Measurements from ENCODE around the gene LETM1. TPM values are rescaled to one million over a fixed set of nuclear protein-coding genes. Genes with fewer than 3 reads are reported as not detected.

LETM1 gene
- 100 to 1,000 TPM; 128 to 141 (median 133) TPM for total RNA-seq

DNA sequence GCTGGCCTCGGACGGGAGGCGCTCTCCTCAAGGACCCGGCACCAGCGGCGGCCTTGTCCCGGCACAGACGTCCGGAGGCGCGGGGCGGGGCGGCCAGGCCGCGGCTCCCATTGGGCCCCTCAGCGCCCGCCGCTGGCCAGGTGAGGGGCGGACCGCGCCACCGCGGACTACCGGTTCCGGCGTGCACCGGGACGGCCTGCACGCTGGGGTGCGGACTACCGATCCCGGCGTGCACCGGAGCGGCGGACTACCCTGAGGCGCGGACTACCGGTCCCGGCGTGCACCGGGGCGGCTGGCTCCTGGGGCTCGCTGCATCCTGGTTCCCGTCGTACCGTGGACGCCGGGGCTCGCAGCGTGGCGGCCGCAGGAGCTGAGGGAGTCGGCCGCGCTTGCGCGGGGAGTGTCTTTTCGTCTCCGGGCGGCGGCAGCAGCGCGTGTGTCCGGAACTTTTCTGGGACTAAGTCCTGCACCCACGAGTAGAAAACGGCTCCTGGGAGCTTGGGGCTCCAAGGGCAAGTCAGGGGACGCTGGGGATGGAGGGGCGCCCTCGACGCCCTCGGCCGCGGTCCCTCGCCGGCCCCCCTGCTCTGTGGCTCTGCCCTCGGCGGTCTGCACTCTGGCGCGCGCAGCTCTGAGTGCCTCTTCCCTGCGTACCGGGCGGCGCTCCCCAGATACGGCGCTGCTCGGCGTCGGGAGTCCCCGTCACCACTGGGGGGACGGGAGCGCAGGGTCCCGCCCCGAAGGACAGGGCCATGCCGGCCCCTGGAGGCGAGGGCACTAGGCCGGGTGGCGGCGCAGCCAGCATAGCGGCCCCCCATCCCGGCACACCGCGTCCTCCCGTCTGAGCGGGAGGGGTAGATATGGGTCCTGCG lies at the start of gene LETM1:
Gene LETM1 (minus strand): TSS at position 86 of the 872 bp plus-strand sequence. CDS start 206 bp downstream, outside the sequence.
- H3K36me3 Mint-ChIP-seq (ENCODE audit: insufficient read depth): no peaks in the 10 kb centered on the region
- peak; percentile 91 for DNase-seq
- peaks cover 37% of the 10 kb centered on the region for H3K4me1 Mint-ChIP-seq (ENCODE audit: low read depth)
- peak within 1 kb of the TSS; percentile 85 for H3K4me3 Mint-ChIP-seq
- ATAC-seq: peak; percentile 97
- H3K27me3 Mint-ChIP-seq (ENCODE audit: low read depth): no peaks in the 10 kb centered on the region
- H3K9me3 Mint-ChIP-seq: no peaks in the 10 kb centered on the region

DNA sequence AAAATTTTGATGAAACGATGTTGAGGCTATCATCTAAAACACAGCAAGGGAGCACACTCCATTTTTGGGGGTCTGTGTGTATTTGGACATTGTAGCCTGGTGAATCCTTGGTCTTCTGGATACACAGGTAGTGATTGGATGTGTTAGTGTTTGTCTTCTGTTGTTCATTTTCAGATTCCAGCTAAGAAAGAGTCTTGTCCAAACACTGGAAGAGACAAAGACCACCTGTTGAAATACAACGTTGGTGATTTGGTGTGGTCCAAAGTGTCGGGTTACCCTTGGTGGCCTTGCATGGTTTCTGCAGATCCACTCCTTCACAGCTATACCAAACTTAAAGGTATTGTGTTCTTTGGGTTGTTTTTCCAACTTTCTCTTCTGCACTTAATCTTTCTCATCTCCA lies 48.1 kb upstream of the LETM1 start:
- no peak for ATAC-seq
- DNase-seq: no peak
- Mint-ChIP-seq H3K27me3 (ENCODE audit: low read depth) (no peaks in the 10 kb centered on the region), H3K36me3 (ENCODE audit: insufficient read depth) (peaks cover 28% of the 10 kb centered on the region), H3K9me3 (no peaks in the 10 kb centered on the region), H3K4me1 (ENCODE audit: low read depth) (peaks cover 24% of the 10 kb centered on the region), H3K4me3 (no peak overlapping the region)

DNA sequence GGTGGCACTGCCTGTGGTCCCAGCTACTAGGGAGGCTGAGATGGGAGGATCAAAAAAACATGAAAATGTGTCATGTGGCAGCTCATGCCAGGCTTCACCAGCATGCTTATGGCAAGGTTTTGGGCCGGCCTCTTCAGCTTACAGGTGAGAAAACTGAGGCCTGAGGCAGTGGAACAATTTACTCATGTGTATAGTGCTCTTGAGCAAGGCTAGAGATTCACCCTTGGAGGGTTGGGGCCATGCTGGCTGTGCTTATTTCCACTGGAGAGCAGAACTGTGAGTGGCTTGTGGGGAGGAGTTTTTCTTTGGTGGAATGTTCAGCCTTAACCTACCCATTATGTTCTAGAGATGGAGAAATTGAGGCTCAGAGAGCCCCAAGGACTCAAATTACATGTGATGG lies 47.1 kb upstream of the LETM1 start:
- DNase-seq: no peak
- Mint-ChIP-seq H3K4me1 (ENCODE audit: low read depth) (peaks cover 25% of the 10 kb centered on the region), H3K36me3 (ENCODE audit: insufficient read depth) (peaks cover 28% of the 10 kb centered on the region)

DNA sequence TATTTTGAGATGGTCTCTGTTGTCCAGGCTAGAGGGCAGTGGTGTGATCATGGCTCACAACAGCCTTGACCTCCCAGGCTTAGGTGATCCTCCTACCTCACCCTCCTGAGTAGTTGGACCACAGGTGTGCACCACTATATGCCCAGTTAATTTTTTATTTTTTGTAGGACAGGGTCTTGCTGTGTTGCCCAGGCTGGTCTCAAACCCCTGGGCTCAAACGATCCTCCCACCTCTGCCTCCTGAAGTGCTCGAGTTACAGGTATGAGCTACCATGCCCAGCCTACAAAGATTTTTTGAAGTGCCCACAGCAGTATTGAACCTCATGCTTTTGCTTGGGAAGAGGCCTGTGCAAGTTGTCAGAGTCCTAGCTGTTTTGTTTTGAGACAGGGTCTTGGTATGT lies 46.3 kb upstream of the LETM1 start:
- H3K4me1 Mint-ChIP-seq (ENCODE audit: low read depth): peaks cover 20% of the 10 kb centered on the region
- DNase-seq: no peak

More for the DNA sequence above, 47.1 kb upstream of the LETM1 start:
- Mint-ChIP-seq H3K4me3 (no peak overlapping the region), H3K9me3 (no peaks in the 10 kb centered on the region), H3K27me3 (ENCODE audit: low read depth) (no peaks in the 10 kb centered on the region)
- no peak for ATAC-seq

DNA sequence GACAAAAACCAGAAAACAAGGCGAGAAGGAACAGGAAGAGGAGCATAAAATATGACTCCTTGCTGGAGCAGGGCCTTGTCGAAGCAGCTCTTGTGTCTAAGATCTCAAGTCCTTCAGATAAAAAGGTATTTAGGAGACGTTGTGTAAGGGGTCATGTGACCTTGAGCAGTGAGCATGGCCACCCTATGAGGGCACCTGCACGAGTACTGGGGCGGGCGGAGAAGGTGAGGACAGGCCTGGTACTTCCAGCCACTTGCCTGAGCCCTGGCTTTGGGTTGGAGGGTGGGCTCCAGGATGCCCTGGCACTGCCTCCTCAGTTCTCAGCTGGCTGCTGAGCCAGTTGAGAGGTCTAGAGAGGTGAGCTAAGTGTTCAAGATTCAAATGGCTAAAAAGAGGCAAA lies 45.2 kb upstream of the LETM1 start:
- no peak for ATAC-seq
- peaks cover 9% of the 10 kb centered on the region for H3K4me1 Mint-ChIP-seq (ENCODE audit: low read depth)
- no peak overlapping the region for H3K4me3 Mint-ChIP-seq
- no peaks in the 10 kb centered on the region for H3K9me3 Mint-ChIP-seq
- no peak for DNase-seq
- no peaks in the 10 kb centered on the region for H3K27me3 Mint-ChIP-seq (ENCODE audit: low read depth)
- peaks cover 23% of the 10 kb centered on the region for H3K36me3 Mint-ChIP-seq (ENCODE audit: insufficient read depth)

More for the DNA sequence above, 46.3 kb upstream of the LETM1 start:
- H3K36me3 Mint-ChIP-seq (ENCODE audit: insufficient read depth): peaks cover 28% of the 10 kb centered on the region
- no peak overlapping the region for H3K4me3 Mint-ChIP-seq
- no peak for ATAC-seq
- no peaks in the 10 kb centered on the region for H3K9me3 Mint-ChIP-seq
- H3K27me3 Mint-ChIP-seq (ENCODE audit: low read depth): no peaks in the 10 kb centered on the region

DNA sequence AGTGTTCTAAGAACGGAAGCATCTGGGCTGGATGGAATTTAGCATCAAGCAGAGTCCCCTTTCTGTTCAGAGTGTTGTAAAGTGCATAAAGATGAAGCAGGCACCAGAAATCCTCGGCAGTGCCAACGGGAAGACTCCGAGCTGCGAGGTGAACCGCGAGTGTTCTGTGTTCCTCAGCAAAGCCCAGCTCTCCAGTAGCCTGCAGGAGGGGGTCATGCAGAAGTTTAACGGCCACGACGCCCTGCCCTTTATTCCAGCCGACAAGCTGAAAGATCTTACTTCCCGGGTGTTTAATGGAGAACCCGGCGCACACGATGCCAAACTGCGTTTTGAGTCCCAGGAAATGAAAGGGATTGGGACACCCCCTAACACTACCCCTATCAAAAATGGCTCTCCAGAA lies 44.7 kb upstream of the LETM1 start:
- Mint-ChIP-seq H3K36me3 (ENCODE audit: insufficient read depth) (peaks cover 23% of the 10 kb centered on the region), H3K9me3 (no peaks in the 10 kb centered on the region)
- no peak for ATAC-seq

DNA sequence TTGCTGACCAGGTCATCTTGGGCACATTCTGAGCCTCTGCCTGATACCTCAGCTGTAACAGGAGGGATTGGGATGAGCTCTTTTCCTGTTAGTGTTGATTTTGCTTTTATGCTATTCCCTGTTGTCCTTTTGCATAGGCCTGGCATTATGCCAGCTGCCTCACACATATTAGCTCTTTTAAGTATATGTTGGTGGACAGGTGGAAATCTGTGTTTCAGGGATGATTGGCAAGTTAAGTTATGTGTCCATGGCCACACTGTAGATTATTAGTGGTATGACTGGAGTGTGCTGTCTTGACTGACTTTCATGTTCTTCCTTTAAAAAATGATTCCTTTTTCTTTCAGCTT lies 44.1 kb upstream of the LETM1 start:
- H3K4me1 Mint-ChIP-seq (ENCODE audit: low read depth): peaks cover 7% of the 10 kb centered on the region
- ATAC-seq: no peak

More for the DNA sequence above, 44.7 kb upstream of the LETM1 start:
- no peaks in the 10 kb centered on the region for H3K27me3 Mint-ChIP-seq (ENCODE audit: low read depth)
- DNase-seq: no peak
- peaks cover 8% of the 10 kb centered on the region for H3K4me1 Mint-ChIP-seq (ENCODE audit: low read depth)
- H3K4me3 Mint-ChIP-seq: no peak overlapping the region

DNA sequence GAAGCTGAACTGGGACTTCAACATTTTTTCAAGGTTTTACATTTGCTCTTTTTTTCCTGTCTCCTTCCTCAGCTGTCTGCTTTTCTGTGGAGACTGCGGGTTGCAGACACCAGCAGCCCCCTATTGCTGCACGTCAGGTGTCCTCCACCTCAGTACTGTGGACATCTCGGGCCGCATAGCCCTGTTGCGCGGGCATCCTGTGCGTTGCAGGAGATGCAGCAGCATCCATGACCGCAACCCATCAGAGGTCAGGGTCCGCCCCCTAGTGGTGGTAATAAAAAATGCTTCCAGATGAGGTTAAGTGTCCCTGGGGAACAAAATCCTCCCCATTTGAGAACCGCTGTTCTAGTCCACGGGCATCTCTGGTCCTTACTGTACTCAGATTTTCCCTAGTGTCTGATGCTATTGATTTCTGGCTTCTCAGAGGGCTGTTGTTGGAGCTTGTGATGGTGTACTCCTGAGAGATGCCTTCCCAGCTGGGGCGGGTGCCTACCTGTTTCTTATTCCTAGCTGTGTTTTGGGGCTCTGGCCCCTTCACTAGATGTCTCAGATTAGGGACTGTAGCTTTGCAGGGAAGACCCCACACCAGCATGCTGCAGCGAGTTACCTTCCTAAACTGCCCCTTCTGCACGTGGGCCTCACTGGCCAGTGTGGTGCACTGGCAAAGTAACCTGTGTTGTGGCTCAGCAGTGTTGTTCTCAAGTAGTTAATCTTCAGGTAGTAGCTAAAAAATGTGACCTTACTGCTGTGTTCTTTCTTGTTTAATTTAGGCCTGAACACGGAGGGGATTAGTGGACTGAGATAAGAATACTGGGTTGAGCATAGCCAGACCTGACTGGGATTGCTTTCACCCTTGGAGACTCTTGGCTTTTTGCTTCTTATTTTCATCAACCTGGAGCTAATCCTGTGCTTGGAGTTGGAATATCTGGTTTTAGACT lies 43.5 kb upstream of the LETM1 start:
- peaks cover 9% of the 10 kb centered on the region for H3K4me1 Mint-ChIP-seq (ENCODE audit: low read depth)
- no peak overlapping the region for H3K4me3 Mint-ChIP-seq
- ATAC-seq: peak; percentile 95 to 98
- H3K9me3 Mint-ChIP-seq: no peaks in the 10 kb centered on the region
- peak; percentile 65 for DNase-seq
- peaks cover 20% of the 10 kb centered on the region for H3K36me3 Mint-ChIP-seq (ENCODE audit: insufficient read depth)
- no peaks in the 10 kb centered on the region for H3K27me3 Mint-ChIP-seq (ENCODE audit: low read depth)

More for the DNA sequence above, 44.1 kb upstream of the LETM1 start:
- Mint-ChIP-seq H3K9me3 (no peaks in the 10 kb centered on the region), H3K36me3 (ENCODE audit: insufficient read depth) (peaks cover 22% of the 10 kb centered on the region), H3K27me3 (ENCODE audit: low read depth) (no peaks in the 10 kb centered on the region), H3K4me3 (no peak overlapping the region)
- no peak for DNase-seq

DNA sequence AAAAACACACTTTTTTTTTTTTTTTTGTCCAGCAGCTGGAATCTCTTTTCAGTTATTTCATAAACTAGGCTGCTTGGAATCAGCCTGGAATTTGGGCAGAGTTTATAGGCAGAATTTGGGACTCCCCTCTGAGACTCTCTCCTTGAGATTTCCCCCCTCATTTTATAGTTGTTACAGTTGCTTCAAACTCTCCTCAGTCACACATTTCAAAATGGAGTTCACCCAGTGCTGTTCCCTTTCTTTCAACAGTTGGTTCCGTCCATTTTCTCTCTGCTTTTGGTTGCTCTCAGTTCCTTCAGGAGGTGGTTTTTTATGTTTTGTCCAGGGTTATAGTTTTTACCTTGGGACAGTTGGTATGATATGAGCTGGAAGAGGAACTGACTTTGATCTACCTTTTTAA lies 42.7 kb upstream of the LETM1 start:
- Mint-ChIP-seq H3K36me3 (ENCODE audit: insufficient read depth) (peaks cover 15% of the 10 kb centered on the region), H3K4me1 (ENCODE audit: low read depth) (peaks cover 9% of the 10 kb centered on the region), H3K27me3 (ENCODE audit: low read depth) (no peaks in the 10 kb centered on the region), H3K9me3 (no peaks in the 10 kb centered on the region), H3K4me3 (no peak overlapping the region)
- no peak for DNase-seq
- no peak for ATAC-seq

DNA sequence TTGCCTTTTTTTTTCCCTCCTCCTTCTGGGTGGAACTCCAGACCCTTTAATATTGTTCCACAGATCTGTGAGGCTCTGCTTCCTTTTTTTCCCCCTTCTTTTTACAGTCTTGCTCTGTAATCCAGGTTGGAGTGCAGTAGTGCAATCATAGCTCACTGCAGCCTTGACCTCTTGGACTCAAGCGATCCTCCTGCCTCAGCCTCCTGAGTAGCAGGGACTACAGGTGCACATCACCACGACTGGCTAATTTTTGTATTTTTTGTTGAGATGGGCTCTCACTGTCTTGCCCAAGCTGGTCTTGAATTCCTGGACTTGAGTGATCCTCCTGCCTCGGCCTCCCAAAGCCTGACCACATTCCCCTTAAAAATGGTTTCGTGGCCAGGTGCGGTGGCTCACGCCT lies 42.1 kb upstream of the LETM1 start:
- Mint-ChIP-seq H3K4me1 (ENCODE audit: low read depth) (peaks cover 9% of the 10 kb centered on the region), H3K4me3 (no peak overlapping the region), H3K36me3 (ENCODE audit: insufficient read depth) (peaks cover 10% of the 10 kb centered on the region), H3K9me3 (no peaks in the 10 kb centered on the region), H3K27me3 (ENCODE audit: low read depth) (no peaks in the 10 kb centered on the region)
- no peak for ATAC-seq
- DNase-seq: no peak

DNA sequence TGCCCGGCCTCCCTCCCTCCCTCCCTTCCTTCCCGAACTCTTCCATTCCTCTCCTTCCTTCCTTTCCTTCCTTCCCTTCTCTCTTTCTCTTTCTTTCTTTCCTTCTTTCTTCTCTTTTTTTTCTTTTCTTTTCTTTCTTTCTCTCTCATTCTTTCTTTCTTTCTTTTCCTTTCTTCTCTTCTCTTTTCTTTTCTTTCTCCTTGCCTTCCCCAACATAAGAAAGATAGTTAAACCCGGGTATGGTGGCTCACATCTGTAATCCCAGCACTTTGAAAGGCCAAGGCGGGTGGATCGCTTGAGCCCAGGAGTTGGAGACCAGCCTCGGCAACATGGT lies 40.7 kb upstream of the LETM1 start:
- Mint-ChIP-seq H3K27me3 (ENCODE audit: low read depth) (no peaks in the 10 kb centered on the region), H3K4me1 (ENCODE audit: low read depth) (peaks cover 9% of the 10 kb centered on the region), H3K36me3 (ENCODE audit: insufficient read depth) (peaks cover 9% of the 10 kb centered on the region), H3K9me3 (no peaks in the 10 kb centered on the region), H3K4me3 (no peak overlapping the region)
- DNase-seq (no peak), ATAC-seq (no peak)

DNA sequence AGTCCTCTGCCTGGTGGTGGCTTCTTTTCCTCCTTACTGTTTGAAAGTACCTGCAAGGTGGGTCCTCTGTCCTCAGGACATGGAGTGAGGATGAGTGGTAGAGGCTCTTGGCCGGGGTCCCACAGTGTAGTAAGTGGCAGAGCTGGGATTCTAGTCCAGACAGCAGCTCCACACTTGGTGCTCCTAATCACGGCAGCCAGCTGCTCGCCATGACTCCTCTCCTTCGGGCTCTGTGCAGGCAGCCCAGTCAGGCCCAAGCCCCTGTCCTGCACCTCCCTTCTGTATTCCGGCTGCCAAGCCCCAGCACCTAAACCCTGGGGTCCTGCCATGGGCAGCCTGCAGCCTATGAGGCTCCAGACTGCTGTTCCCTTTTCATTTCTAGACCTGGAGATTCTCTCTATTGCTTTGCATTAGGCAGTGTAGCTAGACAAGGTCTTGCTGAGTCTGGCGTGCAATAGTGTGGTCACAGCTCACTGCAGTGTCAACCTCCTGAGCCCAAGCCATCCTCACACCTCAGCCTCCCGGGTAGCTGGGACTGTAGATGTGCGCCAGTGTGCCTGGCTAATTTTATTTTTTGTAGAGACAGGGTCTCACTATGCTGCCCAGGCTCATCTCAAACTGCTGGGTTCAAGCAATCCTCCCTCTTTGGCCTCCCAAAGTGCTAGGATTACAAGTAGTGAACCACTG lies 40.2 kb upstream of the LETM1 start:
- Mint-ChIP-seq H3K36me3 (ENCODE audit: insufficient read depth) (peaks cover 6% of the 10 kb centered on the region), H3K4me3 (no peak overlapping the region), H3K27me3 (ENCODE audit: low read depth) (no peaks in the 10 kb centered on the region), H3K9me3 (no peaks in the 10 kb centered on the region), H3K4me1 (ENCODE audit: low read depth) (peaks cover 9% of the 10 kb centered on the region)
- ATAC-seq (no peak), DNase-seq (no peak)

DNA sequence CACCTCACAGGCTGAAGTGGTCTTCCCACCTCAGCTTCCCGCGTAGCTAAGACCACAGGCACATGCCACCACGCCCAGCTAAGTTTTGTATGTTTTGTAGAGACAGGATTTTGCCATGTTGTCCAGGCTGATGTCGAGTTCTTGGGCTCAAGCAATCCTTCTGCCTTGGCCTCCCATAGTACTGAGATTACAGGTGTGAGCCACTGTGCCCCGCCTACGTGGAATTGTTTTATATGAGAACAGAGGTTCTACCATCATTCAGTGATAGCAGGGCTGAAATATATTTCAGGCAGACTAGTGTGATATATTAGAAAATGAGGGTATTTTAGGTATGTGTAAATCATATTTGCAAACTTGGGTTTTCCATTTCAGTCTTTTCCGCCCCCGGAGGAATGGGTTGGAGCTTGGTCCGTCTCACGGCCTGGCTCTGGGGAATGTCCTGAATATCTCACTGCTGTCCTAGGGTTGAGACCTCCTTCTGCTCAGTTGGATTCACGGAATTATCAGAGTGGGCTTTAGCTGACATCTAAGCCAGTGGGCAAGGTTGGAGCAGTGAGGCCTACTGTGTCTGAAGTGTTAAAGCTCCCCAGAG lies 35.1 kb upstream of the LETM1 start:
- Mint-ChIP-seq H3K4me3 (no peak overlapping the region), H3K9me3 (no peaks in the 10 kb centered on the region), H3K4me1 (ENCODE audit: low read depth) (peaks cover 10% of the 10 kb centered on the region), H3K36me3 (ENCODE audit: insufficient read depth) (peaks cover 6% of the 10 kb centered on the region), H3K27me3 (ENCODE audit: low read depth) (no peaks in the 10 kb centered on the region)
- ATAC-seq (no peak), DNase-seq (no peak)

DNA sequence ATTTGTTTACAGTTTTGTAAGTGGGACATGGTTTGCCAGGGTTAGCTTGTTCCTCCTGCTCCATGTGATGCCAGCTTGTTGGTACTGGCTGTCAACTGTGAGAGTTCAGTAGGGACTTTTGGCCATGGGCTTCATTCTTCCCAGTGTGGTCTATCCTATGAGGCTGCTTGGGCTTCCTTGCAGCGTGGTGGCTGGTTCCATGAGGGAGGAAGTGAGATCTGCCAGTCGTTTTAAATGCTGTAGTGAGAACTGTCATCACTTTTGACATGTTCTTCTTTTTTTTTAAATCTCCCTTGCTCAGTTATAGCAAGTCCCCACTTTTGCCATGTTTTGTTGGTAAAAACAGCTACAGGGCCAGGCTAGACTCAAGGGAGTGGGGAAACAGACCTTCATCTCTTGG lies 31.1 kb upstream of the LETM1 start:
- Mint-ChIP-seq H3K27me3 (ENCODE audit: low read depth) (no peaks in the 10 kb centered on the region), H3K4me3 (no peak overlapping the region), H3K36me3 (ENCODE audit: insufficient read depth) (peaks cover 5% of the 10 kb centered on the region), H3K9me3 (no peaks in the 10 kb centered on the region), H3K4me1 (ENCODE audit: low read depth) (peaks cover 15% of the 10 kb centered on the region)
- DNase-seq: no peak
- no peak for ATAC-seq
